LNCAP (cell line): Measurements from ENCODE around the gene HNRNPDL.

Source experiments
- CTCF ChIP-seq: fragments of 450-650 bp; IDR thresholded peaks from 2 replicates; pipeline ENCODE4 v1.5.1; 2017; ENCODE audit warnings: mild to moderate bottlenecking

The HNRNPDL gene

GRCh38 chr4:82461710-82462109, 31.4 kb upstream of the HNRNPDL start:
- TF ChIP-seq CTCF: no peak

- TF ChIP-seq CTCF: no peak
These were observed 28.5 kb upstream of the HNRNPDL start for GRCh38 chr4:82458729-82459128.

- TF ChIP-seq CTCF: no peak
These were observed 27.0 kb upstream of the HNRNPDL start for GRCh38 chr4:82457266-82457665.

- TF ChIP-seq CTCF: no peak
These were observed 21.8 kb upstream of the HNRNPDL start for GRCh38 chr4:82452026-82452425.

- TF ChIP-seq CTCF: no peak
These were observed 20.9 kb upstream of the HNRNPDL start for GRCh38 chr4:82450966-82451755.

GRCh38 chr4:82447886-82448285, 17.6 kb upstream of the HNRNPDL start:
- no peak for TF ChIP-seq CTCF

- no peak for TF ChIP-seq CTCF
These were observed 8.8 kb upstream of the HNRNPDL start for GRCh38 chr4:82439088-82439487.
